GM18498 (cell line): ENCODE data around the gene CLEC7A.

ENCODE experiments used
- ATAC-seq: cut with Tn5 transposase; IDR thresholded peaks from one replicate; pipeline ENCODE4 v1.9.1; 2021; ENCODE audit warnings: mild to moderate bottlenecking, moderate library complexity; ENCODE audit not compliant: unreplicated experiment

The CLEC7A gene

DNA sequence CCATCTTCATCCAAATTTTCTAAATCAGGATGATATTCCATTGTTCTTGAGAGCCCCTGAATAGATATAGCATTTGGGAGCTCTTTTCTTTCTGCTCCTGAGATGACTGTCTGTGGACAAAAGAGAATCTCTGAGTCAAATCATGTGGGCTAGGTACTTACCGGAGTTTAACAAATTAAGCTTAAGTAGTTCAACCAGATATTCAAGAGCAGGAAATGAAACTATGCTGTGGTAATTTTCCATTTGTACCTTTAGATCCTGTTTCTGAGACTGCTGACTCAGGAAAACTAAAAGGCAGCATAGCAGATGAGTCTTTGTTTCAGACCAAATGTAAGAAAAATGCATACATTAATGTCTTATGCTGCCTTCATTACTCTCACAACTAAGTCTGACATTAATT is at the start of gene CLEC7A:
TSS of gene CLEC7A (minus strand) at position 158 of the 400 bp plus-strand sequence. CDS start at position 41, 117 bp downstream.
- ATAC-seq, result no peak

DNA sequence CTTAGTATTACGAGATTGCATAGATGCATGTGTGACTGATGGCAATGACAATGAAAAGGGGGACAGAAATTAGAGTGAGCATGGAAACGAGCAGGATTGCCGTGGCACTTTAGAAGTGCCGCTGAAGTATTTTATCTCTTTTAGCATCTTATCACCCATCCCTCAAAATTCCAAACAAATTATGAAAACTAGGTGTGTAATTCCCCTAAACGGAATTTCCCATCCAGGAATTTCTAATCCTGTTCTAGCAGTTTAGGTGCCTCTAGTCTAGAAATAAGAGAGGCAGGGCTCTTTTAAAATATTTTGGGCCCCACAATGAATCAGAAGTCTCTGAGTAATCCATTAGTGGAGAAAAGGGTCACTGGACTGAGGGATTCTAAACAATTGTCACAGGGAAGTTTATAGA is 49.8 kb upstream of the CLEC7A start:
- ATAC-seq, result no peak

DNA sequence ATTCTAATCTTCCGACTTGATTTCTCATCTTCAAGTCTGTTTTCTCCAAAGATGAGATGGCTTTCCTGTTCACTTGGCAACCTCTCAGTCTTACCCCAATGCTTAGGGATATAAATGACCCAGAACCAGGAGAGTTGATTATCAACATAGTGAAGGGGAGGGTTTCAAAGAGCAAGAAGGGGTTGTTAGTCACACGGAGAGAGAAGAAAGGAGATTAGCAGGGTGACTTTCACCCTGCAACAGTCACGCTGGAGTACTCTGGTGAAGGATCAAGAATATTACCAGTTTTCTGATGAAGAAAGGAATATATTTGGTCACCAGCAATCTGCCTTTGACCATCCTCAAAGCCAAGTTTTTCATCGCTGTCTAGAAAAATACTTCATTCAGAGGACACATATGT is 48.8 kb upstream of the CLEC7A start, which contains the start of gene TMEM52B:
TSS of gene TMEM52B (plus strand) at position 212 of the 400 bp plus-strand sequence. CDS start 543 bp downstream, outside the sequence.
- no peak for ATAC-seq

DNA sequence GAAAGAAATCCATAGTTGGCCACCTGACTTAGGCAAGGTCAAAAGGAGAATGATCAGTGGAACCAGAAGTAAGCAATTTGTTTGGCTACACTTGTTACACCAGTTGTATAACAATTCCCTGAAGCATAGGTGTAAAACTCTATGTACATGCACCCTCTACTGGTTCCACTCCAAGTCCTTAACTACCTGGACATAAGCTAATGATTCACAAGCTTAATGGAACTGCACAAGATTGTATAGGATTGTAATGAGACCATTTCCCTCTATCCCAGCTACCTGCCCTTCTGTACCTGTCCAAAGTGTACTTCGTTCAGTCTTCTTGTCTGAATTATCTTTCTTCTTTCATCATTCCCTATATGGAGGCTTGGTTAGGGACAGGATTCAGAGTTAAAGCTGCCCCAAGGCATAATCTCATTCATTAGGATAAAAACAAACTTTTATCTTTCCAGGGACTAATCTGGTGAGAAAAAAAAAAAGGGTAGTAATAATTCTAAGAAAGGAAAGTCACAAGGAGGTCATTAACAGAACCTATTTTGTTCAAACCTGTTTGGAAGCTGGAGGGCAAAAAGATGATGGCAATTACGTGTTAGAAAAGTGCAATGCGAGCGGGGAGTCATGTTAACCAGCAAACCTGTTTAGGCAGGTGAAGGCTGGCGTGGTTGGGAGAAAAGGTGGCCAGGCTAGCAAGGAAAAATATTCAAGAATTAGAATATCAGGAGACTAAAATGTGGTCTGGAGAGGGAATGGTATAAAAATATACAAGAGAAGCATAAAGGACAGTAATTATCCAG is 46.0 kb upstream of the CLEC7A start:
- no peak for ATAC-seq

- ATAC-seq, result no peak
Measured at GRCh38 chr12:10174986-10175614, 45.1 kb upstream of the CLEC7A start.

GRCh38 chr12:10171973-10172728 is 42.2 kb upstream of the CLEC7A start, which contains the start of gene OLR1:
Gene OLR1, minus strand, starts transcription at chr12:10172132. Its CDS starts 55 bp downstream, at chr12:10172077.
- no peak for ATAC-seq

- ATAC-seq, result no peak
Measured at GRCh38 chr12:10170216-10170615, 40.2 kb upstream of the CLEC7A start.

GRCh38 chr12:10169104-10169503 is 39.1 kb upstream of the CLEC7A start:
- ATAC-seq, result no peak

GRCh38 chr12:10167599-10167998 is 37.6 kb upstream of the CLEC7A start:
- no peak for ATAC-seq

DNA sequence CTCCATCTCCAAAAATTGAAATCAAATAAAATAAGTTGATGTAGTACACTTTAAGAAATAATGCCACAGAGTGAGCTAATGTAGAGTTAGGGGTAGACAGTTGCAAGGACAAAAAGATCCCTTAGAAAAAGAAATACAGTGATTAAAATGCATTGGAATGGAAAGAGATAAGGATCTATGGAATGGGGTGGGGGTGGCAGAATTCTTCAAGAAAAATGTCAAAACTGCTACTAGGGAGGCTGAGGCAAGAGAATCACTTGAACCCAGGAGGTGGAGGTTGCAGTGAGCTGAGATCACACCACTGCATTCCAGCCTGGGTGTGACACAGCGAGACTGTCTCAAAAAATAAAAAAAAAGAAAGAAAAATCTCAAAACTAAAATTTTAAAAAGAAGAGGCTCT is 35.4 kb upstream of the CLEC7A start:
- ATAC-seq, result no peak

- no peak for ATAC-seq
Measured at GRCh38 chr12:10163084-10163483, 33.1 kb upstream of the CLEC7A start.

DNA sequence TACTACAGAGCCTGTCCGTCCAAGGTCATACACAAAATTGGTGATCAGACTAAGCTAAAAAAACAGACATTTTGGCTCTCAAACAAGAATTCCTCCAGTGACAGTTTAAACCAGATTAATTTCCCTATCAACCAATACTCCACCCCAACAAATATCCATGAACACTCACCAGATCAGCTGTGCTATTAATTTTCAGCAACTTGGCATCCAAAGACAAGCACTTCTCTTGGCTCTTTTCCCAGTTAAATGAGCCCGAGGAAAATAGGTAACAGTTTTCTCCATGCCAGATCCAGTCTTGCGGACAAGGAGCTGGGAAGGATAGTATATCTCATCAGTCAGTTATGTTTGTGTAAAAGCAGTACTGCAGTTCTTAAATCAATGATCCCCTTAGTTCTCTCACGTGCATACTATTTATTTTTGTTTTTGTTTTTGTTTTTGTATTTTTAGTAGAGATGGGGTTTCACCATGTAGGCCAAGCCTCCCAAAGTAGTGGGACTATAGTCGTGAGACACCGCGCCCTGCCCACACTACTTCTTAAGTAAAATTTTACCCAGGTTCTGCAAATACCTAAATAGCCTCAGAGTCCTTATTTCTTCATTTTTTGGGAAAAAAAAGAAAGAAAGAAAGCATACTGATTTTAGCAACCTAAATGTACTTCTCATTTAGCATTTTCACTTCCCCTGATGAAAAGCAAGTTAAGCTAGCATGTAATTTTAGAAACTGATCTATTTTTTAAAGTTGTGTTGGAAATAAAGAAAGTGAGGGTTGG is 30.8 kb upstream of the CLEC7A start:
- ATAC-seq, result no peak

DNA sequence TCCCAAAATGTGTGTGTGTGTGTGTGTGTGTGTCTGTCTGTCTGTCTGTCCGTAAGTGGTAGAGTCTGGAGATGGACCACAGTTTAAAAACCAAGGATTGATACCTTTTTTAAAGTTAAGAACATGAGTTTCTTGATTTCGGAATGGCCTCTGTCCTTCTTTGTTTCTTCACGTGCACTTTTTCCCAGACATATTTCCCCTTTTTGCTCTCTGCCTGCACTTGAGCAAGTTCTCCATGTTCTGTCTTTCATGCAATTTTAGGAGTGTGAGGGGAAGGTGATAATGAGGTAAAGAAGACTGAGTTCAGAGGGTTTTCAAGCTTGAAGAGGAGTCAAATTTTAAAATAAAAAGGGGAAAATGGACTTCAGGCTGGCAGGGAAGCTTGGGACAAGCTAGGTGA is 29.3 kb upstream of the CLEC7A start:
- ATAC-seq, result no peak

DNA sequence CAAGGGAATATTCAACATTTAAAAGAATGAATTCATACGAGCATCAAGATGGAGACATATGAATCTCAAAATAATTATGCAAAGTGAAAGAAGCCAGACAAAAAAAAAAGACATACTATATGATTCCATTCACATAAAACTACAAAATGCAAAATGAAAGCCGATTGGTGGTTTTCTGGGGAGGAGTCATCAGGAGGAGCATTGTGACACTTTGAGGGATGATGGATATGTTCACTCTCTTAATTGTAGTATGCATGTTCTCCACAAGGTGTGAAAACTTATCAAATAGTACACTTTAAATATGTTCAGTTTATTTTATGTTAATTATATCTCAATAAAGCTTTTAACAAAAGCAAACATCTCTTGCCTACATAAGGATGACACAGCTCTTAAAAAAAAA is 28.4 kb upstream of the CLEC7A start:
- no peak for ATAC-seq

DNA sequence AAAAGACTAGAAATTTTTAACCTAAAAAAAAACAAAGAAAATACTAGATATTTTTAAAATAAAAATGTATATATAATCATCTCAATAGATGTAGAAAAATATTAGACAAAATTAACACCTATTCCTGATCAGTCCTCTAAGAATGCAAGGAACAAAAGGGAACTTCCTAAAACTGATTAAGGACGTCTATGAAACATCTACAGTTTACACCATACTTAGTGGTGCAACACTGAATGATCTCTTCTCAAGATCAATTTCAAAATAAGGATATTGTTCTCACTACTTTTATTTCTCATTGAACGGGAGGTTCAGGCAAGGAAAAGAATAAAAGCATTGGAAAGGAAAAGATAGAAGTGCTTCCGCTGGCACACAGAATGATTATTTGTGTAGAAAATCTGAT is 26.0 kb upstream of the CLEC7A start:
- ATAC-seq, result no peak

DNA sequence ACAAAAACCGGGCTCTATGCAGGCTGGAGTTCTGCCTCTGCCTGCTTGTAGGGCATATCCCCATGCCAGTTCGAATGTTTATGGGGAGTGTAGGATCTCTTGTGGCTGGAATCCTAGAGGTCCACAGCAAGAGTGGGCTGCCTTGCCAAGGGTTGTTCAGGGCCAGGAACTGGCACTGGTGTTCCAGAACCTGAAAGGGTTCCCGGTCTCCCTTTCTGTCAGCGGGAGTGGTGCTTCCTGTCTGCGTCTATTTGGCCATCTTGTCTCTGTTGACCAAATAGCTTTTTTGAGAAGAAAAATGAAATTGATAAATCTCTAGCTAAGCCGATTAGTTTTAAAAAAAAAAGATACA is 24.1 kb upstream of the CLEC7A start:
- ATAC-seq, result peak; percentile 17

GRCh38 chr12:10153271-10154144 is 23.5 kb upstream of the CLEC7A start:
- peak; percentile 69 for ATAC-seq

DNA sequence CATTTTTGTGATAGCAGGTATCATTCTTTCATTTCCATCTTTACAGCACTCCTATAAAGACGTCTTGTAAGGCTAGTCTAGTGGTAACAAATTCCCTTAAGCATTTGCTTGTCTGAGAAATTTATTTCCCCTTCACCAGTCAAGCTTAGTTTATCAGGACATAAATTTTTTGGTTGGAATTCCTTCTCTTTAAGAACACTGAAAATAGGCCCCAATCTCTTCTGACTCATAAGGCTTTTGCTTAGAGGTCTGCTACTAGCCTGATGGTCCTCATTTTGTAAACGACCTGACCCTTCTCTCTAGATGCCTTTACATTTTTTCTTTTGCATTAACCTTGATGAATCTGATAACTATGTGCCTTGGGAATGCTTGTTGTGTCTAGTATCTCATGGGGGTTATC is 21.6 kb upstream of the CLEC7A start:
- ATAC-seq, result no peak

- ATAC-seq, result peak; percentile 80
Measured at GRCh38 chr12:10147714-10148403, 17.9 kb upstream of the CLEC7A start.
